ENCODE results near the gene SHISA9. TPM values are rescaled to one million over a fixed set of nuclear protein-coding genes. Genes with fewer than 3 reads are reported as not detected.

The SHISA9 gene
- total and polyA plus RNA-seq, 2 donors (not counting 1 experiment from before 2014, with no cell fraction given): 0.03 to 0.07 TPM

GRCh38 chr16:13095061-13095460, 193.7 kb downstream of the SHISA9 start:
- Mint-ChIP-seq H3K27ac (no peak overlapping the region), H3K4me3 (no peak overlapping the region), H3K4me1 (no peaks in the 10 kb centered on the region), H3K27me3 (no peaks in the 10 kb centered on the region), H3K9me3 (ENCODE audit: insufficient read depth) (peaks cover 12% of the 10 kb centered on the region)
- intact Hi-C loops (cut with micrococcal nuclease): no loop called here
- CTCF ChIA-PET: no interaction called here
- Histone ChIP-seq H3K36me3 (replicated peaks in 1 of 2; ENCODE audit: control extremely low read depth in 1 of 2, control insufficient read depth in 1 of 2, extremely low read depth in 1 of 2, insufficient read depth in 2 of 2, low read length in 1 of 2) (no peaks in the 10 kb centered on the region), H2AFZ (ENCODE audit: insufficient read depth, low read depth, low read length, poor library complexity, severe bottlenecking) (no peak overlapping the region), H3K9ac (ENCODE audit: low read length) (no peak overlapping the region), H3K4me2 (replicated peaks; ENCODE audit: low read depth, low read length, poor library complexity, severe bottlenecking) (no peak overlapping the region), H3K79me2 (ENCODE audit: control insufficient read depth, insufficient read depth, low read length) (no peaks in the 10 kb centered on the region), H3K4me1 (ENCODE audit: control insufficient read depth in 2 of 2, insufficient read depth in 2 of 2, low read length in 2 of 2) (no peaks in the 10 kb centered on the region), H3K9me3 (ENCODE audit: control extremely low read depth in 1 of 3, control insufficient read depth in 2 of 3, insufficient read depth in 1 of 3, low read length in 2 of 3) (peaks cover 0 to 17% (median 0%) of the 10 kb centered on the region in 3 donors), H4K20me1 (ENCODE audit: control insufficient read depth, insufficient read depth, low read length, poor library complexity, severe bottlenecking) (no peaks in the 10 kb centered on the region), H3K27ac (ENCODE audit: low read length in 2 of 2) (no peak overlapping the region), H3K27me3 (replicated peaks in 1 of 4; ENCODE audit: control extremely low read depth in 1 of 4, control insufficient read depth in 3 of 4, insufficient read depth in 4 of 4, low read length in 3 of 4) (no peaks in the 10 kb centered on the region), H3K4me3 (ENCODE audit: control extremely low read depth in 1 of 5, extremely low read depth in 1 of 5, insufficient read depth in 1 of 5, low read depth in 2 of 5, low read length in 4 of 5) (no peak overlapping the region)
- POLR2A ChIA-PET: no interaction called here
- DNase-seq: no peak
- WGBS (ENCODE audit: insufficient coverage): 88% methylated on average over 2 of the region's 2 CpGs
- TF ChIP-seq, protein P1, sequence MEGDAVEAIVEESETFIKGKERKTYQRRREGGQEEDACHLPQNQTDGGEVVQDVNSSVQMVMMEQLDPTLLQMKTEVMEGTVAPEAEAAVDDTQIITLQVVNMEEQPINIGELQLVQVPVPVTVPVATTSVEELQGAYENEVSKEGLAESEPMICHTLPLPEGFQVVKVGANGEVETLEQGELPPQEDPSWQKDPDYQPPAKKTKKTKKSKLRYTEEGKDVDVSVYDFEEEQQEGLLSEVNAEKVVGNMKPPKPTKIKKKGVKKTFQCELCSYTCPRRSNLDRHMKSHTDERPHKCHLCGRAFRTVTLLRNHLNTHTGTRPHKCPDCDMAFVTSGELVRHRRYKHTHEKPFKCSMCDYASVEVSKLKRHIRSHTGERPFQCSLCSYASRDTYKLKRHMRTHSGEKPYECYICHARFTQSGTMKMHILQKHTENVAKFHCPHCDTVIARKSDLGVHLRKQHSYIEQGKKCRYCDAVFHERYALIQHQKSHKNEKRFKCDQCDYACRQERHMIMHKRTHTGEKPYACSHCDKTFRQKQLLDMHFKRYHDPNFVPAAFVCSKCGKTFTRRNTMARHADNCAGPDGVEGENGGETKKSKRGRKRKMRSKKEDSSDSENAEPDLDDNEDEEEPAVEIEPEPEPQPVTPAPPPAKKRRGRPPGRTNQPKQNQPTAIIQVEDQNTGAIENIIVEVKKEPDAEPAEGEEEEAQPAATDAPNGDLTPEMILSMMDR (IDR thresholded peaks at IDR 0.05): no peak
- no peak for TF ChIP-seq EZH2 (IDR thresholded peaks at IDR 0.05; ENCODE audit: borderline replicate concordance, insufficient read depth, low read depth, low read length, poor library complexity, severe bottlenecking)
- ATAC-seq (ENCODE audit: low read depth): no peak

GRCh38 chr16:13098536-13098935, 197.1 kb downstream of the SHISA9 start:
- CTCF ChIA-PET: no interaction called here
- POLR2A ChIA-PET: no interaction called here
- H3K36me3 ChIP-seq (replicated peaks in 1 of 2; ENCODE audit: control extremely low read depth in 1 of 2, control insufficient read depth in 1 of 2, extremely low read depth in 1 of 2, insufficient read depth in 2 of 2, low read length in 1 of 2): no peaks in the 10 kb centered on the region
- H3K4me1 ChIP-seq (ENCODE audit: control insufficient read depth in 2 of 2, insufficient read depth in 2 of 2, low read length in 2 of 2): no peaks in the 10 kb centered on the region
- TF ChIP-seq EZH2 (IDR thresholded peaks at IDR 0.05; ENCODE audit: borderline replicate concordance, insufficient read depth, low read depth, low read length, poor library complexity, severe bottlenecking): no peak
- TF ChIP-seq, protein P1 (IDR thresholded peaks at IDR 0.05): no peak
- intact Hi-C loops (cut with micrococcal nuclease): no loop called here
- H3K27me3 ChIP-seq (replicated peaks in 1 of 4; ENCODE audit: control extremely low read depth in 1 of 4, control insufficient read depth in 3 of 4, insufficient read depth in 4 of 4, low read length in 3 of 4): no peaks in the 10 kb centered on the region
- no peaks in the 10 kb centered on the region for H4K20me1 ChIP-seq (ENCODE audit: control insufficient read depth, insufficient read depth, low read length, poor library complexity, severe bottlenecking)
- Mint-ChIP-seq H3K4me1 (no peaks in the 10 kb centered on the region), H3K9me3 (ENCODE audit: insufficient read depth) (no peaks in the 10 kb centered on the region), H3K27me3 (no peaks in the 10 kb centered on the region), H3K27ac (no peak overlapping the region), H3K4me3 (no peak overlapping the region)
- peaks cover 0 to 7% (median 0%) of the 10 kb centered on the region in 3 donors for H3K9me3 ChIP-seq (ENCODE audit: control extremely low read depth in 1 of 3, control insufficient read depth in 2 of 3, insufficient read depth in 1 of 3, low read length in 2 of 3)
- H3K9ac ChIP-seq (ENCODE audit: low read length): no peak overlapping the region
- no peak overlapping the region for H3K27ac ChIP-seq (ENCODE audit: low read length in 2 of 2)
- ATAC-seq (ENCODE audit: low read depth): no peak
- no peak overlapping the region for H2AFZ ChIP-seq (ENCODE audit: insufficient read depth, low read depth, low read length, poor library complexity, severe bottlenecking)
- no peak overlapping the region for H3K4me3 ChIP-seq (ENCODE audit: control extremely low read depth in 1 of 5, extremely low read depth in 1 of 5, insufficient read depth in 1 of 5, low read depth in 2 of 5, low read length in 4 of 5)
- no peak overlapping the region for H3K4me2 ChIP-seq (replicated peaks; ENCODE audit: low read depth, low read length, poor library complexity, severe bottlenecking)
- no peak for DNase-seq
- 86% methylated on average over 2 of the region's 2 CpGs for WGBS (ENCODE audit: insufficient coverage)
- no peaks in the 10 kb centered on the region for H3K79me2 ChIP-seq (ENCODE audit: control insufficient read depth, insufficient read depth, low read length)
